Activated naive CD4-positive, alpha-beta T cell treated with anti-CD3 and anti-CD28 coated beads, Interleukin-2, amount 50 U/mL, for 72 hours (primary cell): Measurements from ENCODE around the gene TAS2R41. TPM values are rescaled to one million over a fixed set of nuclear protein-coding genes. Genes with fewer than 3 reads are reported as not detected.
"Not testable (repeated sequence)": the region's sequence is repeated elsewhere in the genome, so short reads cannot be mapped to it uniquely, and the experiment has no call there.

Source experiments
- ATAC-seq, 2 donors: fragments of 150-1000 bp; cut with Tn5 transposase; 2 replicates each; pipeline ENCODE4 v1.10.0; 2021; ENCODE audit warnings: mild to moderate bottlenecking in 2 of 2, moderate library complexity in 2 of 2
- DNase-seq, 2 donors: peaks; one replicate each; pipeline ENCODE4 v3.0.0; 2021 to 2022; ENCODE audit warnings: low spot score in 2 of 2
- H3K27ac Mint-ChIP-seq, 2 donors: one replicate each; pipeline ENCODE4 v1.8.0; 2022; ENCODE audit warnings: mild to moderate bottlenecking in 2 of 2, mixed read lengths in 2 of 2
- H3K36me3 Mint-ChIP-seq, 2 donors: one replicate each; pipeline ENCODE4 v1.8.0; 2022; ENCODE audit warnings: mixed read lengths in 2 of 2
- H3K9me3 Mint-ChIP-seq, 2 donors: one replicate each; pipeline ENCODE4 v1.8.0; 2022; ENCODE audit warnings: mixed read lengths in 2 of 2
- total RNA-seq, 2 donors: library from RNA; stranded (reverse); gene quantifications; one replicate each; pipeline ENCODE4 v1.2.3, GENCODE V29; 2022

The TAS2R41 gene
- total RNA-seq, 2 donors from 2014 or later, result not detected

- no peak for ATAC-seq
- Mint-ChIP-seq H3K27ac (no peak overlapping the region), H3K9me3 (no peaks in the 10 kb centered on the region), H3K36me3 (peaks cover 0 to 5% of the 10 kb centered on the region in 2 donors)
- DNase-seq, result no peak
Observed at GRCh38 chr7:143451746-143452145, 25.9 kb upstream of the TAS2R41 start.

GRCh38 chr7:143452495-143452894, 25.2 kb upstream of the TAS2R41 start:
- Mint-ChIP-seq H3K9me3 (no peaks in the 10 kb centered on the region), H3K27ac (no peak overlapping the region), H3K36me3 (peaks cover 0 to 5% of the 10 kb centered on the region in 2 donors)
- DNase-seq, result no peak
- ATAC-seq, result no peak

GRCh38 chr7:143454091-143454680, 23.5 kb upstream of the TAS2R41 start:
- DNase-seq (no peak), ATAC-seq (no peak)
- Mint-ChIP-seq H3K36me3 (peaks cover 0 to 12% of the 10 kb centered on the region in 2 donors), H3K27ac (no peak overlapping the region), H3K9me3 (no peaks in the 10 kb centered on the region)

- ATAC-seq (no peak), DNase-seq (no peak)
- Mint-ChIP-seq H3K27ac (no peak overlapping the region), H3K9me3 (no peaks in the 10 kb centered on the region), H3K36me3 (peaks cover 0 to 13% of the 10 kb centered on the region in 2 donors)
Observed at GRCh38 chr7:143455491-143455890, 22.2 kb upstream of the TAS2R41 start.

DNA sequence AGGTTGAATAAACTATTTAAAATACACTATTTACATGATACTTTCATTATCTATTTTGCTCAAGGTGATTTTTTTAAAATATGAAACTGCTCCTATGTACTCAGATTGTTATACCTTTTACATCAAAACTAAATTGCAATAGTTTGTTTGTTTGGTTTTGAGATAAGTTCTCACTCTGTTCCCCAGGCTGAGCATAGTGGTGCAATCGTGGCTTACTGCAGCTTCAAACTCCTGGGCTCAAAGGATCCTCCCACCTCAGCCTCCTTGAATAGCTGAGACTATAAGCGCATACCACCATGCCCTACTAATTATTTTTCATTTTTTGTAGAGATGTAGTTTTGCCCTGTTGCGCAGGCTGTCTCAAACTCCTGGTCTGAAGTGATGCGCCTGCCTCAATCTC, 21.7 kb upstream of the TAS2R41 start:
- Mint-ChIP-seq H3K27ac (no peak overlapping the region), H3K36me3 (peaks cover 0 to 17% of the 10 kb centered on the region in 2 donors), H3K9me3 (no peaks in the 10 kb centered on the region)
- DNase-seq, result no peak
- no peak for ATAC-seq

- Mint-ChIP-seq H3K36me3 (peaks cover 0 to 18% of the 10 kb centered on the region in 2 donors), H3K27ac (peak overlapping the region in 1 of 2 donors; percentile 49), H3K9me3 (no peaks in the 10 kb centered on the region)
- ATAC-seq (no peak), DNase-seq (no peak)
Observed at GRCh38 chr7:143456992-143457793, 20.5 kb upstream of the TAS2R41 start.

- H3K36me3 Mint-ChIP-seq, result peaks cover 0 to 13% of the 10 kb centered on the region in 2 donors
- ATAC-seq (no peak), DNase-seq (no peak)
- no peaks in the 10 kb centered on the region for H3K9me3 Mint-ChIP-seq
- H3K27ac Mint-ChIP-seq, result no peak overlapping the region
Observed at GRCh38 chr7:143458263-143458662, 19.4 kb upstream of the TAS2R41 start.

- Mint-ChIP-seq H3K27ac (no peak overlapping the region), H3K36me3 (peaks cover 0 to 13% of the 10 kb centered on the region in 2 donors)
Observed at GRCh38 chr7:143458681-143459080, 19.0 kb upstream of the TAS2R41 start.

DNA sequence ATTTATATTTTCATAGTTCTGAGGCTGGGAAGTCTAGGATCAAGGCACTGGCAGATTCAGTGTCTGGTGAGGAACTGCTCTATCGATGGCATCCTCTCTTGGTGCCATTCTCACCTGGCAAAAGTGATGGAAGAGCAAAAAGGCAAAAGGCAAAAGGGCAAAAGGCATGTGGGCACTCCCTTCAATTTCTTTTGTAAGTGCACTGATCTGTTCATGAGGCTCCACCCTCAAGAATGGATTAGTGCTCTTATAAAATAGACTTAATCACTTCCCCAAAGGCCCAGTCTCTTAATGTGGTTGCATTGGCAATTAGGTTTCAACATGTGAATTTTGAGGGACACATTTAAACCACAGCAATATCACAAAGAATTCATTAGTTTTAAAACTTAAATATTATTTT, 18.3 kb upstream of the TAS2R41 start:
- Mint-ChIP-seq H3K9me3 (no peaks in the 10 kb centered on the region), H3K36me3 (peaks cover 0 to 13% of the 10 kb centered on the region in 2 donors), H3K27ac (no peak overlapping the region)
- no peak for ATAC-seq
- no peak for DNase-seq

More at GRCh38 chr7:143458681-143459080, 19.0 kb upstream of the TAS2R41 start:
- no peak for DNase-seq
- H3K9me3 Mint-ChIP-seq, result no peaks in the 10 kb centered on the region
- ATAC-seq, result no peak

- DNase-seq, result no peak
- Mint-ChIP-seq H3K27ac (no peak overlapping the region), H3K36me3 (peaks cover 0 to 13% of the 10 kb centered on the region in 2 donors), H3K9me3 (no peaks in the 10 kb centered on the region)
- no peak for ATAC-seq
Observed at GRCh38 chr7:143460271-143460979, 17.2 kb upstream of the TAS2R41 start.

GRCh38 chr7:143462045-143462444, 15.6 kb upstream of the TAS2R41 start:
- Mint-ChIP-seq H3K36me3 (peaks cover 0 to 13% of the 10 kb centered on the region in 2 donors), H3K27ac (no peak overlapping the region), H3K9me3 (no peaks in the 10 kb centered on the region)
- ATAC-seq, result no peak
- no peak for DNase-seq

DNA sequence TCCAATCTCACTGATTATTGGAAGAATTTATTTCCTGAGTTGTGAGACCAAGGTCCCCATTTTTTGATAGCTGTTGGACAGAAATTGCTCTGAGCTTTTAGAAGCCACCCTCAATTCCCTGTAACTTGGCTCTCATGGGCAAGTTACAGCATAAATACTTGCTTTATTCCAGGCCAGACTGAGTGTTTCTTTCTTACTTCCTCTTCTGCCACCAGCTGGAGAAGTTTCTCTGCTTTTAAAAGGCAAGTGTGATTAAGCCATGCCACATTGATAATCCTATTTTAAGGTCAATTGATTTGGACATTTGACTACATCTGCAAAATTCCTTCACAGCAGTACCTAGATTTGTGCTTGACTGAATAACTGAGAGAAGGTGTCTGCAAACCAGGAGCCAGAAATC, 14.1 kb upstream of the TAS2R41 start:
- ATAC-seq, result no peak
- peaks cover 0 to 7% of the 10 kb centered on the region in 2 donors for H3K36me3 Mint-ChIP-seq
- H3K9me3 Mint-ChIP-seq, result no peaks in the 10 kb centered on the region
- no peak overlapping the region for H3K27ac Mint-ChIP-seq
- no peak for DNase-seq

DNA sequence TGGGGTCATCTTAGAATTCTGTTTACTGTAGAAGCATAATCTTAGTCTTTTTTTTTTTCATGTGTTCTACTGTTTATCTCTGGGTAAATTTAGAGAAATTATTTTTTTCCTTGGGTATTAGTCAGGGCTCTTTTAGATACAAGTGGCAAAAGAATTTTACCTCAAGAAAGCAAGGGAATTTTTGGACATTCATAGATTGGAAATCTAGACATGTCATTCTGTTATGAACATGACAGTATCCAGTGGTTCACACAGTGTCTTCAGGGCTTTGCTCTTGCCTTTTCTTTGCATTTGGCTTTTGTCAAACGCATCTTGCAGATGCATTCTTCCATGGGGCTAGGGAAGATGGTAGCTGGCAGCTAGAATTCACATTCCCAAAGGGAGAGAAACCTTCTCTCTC, 13.7 kb upstream of the TAS2R41 start:
- no peak overlapping the region for H3K27ac Mint-ChIP-seq
- DNase-seq (no peak), ATAC-seq (no peak)
- H3K36me3 Mint-ChIP-seq, result peaks cover 0 to 6% of the 10 kb centered on the region in 2 donors
- no peaks in the 10 kb centered on the region for H3K9me3 Mint-ChIP-seq

GRCh38 chr7:143467724-143468123, 9.9 kb upstream of the TAS2R41 start:
- no peak for ATAC-seq

GRCh38 chr7:143472071-143472689, 5.5 kb upstream of the TAS2R41 start:
- not testable (repeated sequence) for ATAC-seq, H3K27ac Mint-ChIP-seq, H3K36me3 Mint-ChIP-seq, H3K9me3 Mint-ChIP-seq, DNase-seq

More at GRCh38 chr7:143467724-143468123, 9.9 kb upstream of the TAS2R41 start:
- H3K9me3 Mint-ChIP-seq, result peaks cover 5% of the 10 kb centered on the region in 2 donors
- peaks cover 0 to 5% of the 10 kb centered on the region in 2 donors for H3K36me3 Mint-ChIP-seq
- no peak for DNase-seq
- no peak overlapping the region for H3K27ac Mint-ChIP-seq

- Mint-ChIP-seq H3K36me3 (no peaks in the 10 kb centered on the region), H3K27ac (no peak overlapping the region), H3K9me3 (no peaks in the 10 kb centered on the region)
- DNase-seq, result no peak
- no peak for ATAC-seq
Observed at GRCh38 chr7:143479055-143479766, 1.5 kb downstream of the TAS2R41 start.
